ENCODE data around the gene PHF23.

The PHF23 gene

DNA sequence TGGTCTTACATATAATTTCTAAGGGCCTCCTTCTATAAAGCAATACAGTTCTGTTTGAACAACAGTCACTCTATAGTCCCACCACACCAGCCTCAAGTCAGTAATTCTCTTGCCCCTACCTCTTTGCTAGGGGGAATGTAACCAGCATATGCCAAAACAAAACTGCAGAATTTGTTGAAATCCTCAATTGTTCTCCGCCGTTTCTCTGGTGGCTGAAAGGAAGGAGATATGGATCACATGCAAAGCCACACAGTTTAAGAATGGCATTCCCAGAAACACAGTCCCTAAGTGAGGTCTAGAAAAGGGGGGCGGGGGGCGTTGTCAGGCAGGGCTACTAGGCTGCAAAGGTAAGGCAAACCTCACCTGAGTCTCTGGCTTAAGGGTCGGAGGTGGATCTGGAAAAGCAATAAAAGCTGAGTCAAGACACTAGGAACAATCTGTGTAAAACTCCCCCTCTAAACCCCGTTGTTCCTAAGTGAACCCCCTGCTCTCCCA lies 1.9 kb downstream of the PHF23 start:
- no CpG with 5 or more reads among the region's 6 CpGs for WGBS (ENCODE audit: extremely low coverage, insufficient coverage, low lambda C conversion rate)
- H3K9ac ChIP-seq (ENCODE audit: low read length) = peak overlapping the region; percentile 83
- peaks cover 57% of the 10 kb centered on the region for H3K79me2 ChIP-seq (ENCODE audit: control insufficient read depth, insufficient read depth, low read length)
- no peak for DNase-seq
- H4K5ac ChIP-seq (ENCODE audit: low read length) = no peak overlapping the region
- H3K4me3 ChIP-seq (ENCODE audit: low read length) = peak overlapping the region; percentile 49
- peaks cover 17% of the 10 kb centered on the region for H3K36me3 ChIP-seq (ENCODE audit: control insufficient read depth, insufficient read depth, low read length)
- H3K4me2 ChIP-seq (ENCODE audit: low read length) = peak overlapping the region; percentile 77
- no peak overlapping the region for H2BK5ac ChIP-seq (ENCODE audit: low read length)
- no peak overlapping the region for H3K23ac ChIP-seq (ENCODE audit: low read length)
- H3K4me1 ChIP-seq (ENCODE audit: control insufficient read depth, low read depth, low read length) = peaks cover 12% of the 10 kb centered on the region
- H2BK15ac ChIP-seq (replicated peaks; ENCODE audit: low read depth) = no peak overlapping the region
- H2AK5ac ChIP-seq (ENCODE audit: low read length) = no peak overlapping the region
- peak overlapping the region; percentile 94 for H3K27ac ChIP-seq (ENCODE audit: low read depth, low read length)
- no peak overlapping the region for H3K4ac ChIP-seq (ENCODE audit: low read depth, low read length)
- H4K8ac ChIP-seq (ENCODE audit: low read depth, low read length) = no peak overlapping the region
- peak overlapping the region; percentile 80 for H3K56ac ChIP-seq (ENCODE audit: low read length)
- H3K18ac ChIP-seq (ENCODE audit: low read length) = no peak overlapping the region
- H3K27me3 ChIP-seq (ENCODE audit: insufficient read depth, low read length, poor library complexity) = no peaks in the 10 kb centered on the region
- no peak overlapping the region for H2BK120ac ChIP-seq (ENCODE audit: low read depth, low read length)
- H3K79me1 ChIP-seq (ENCODE audit: low read length) = peaks cover 19% of the 10 kb centered on the region

DNA sequence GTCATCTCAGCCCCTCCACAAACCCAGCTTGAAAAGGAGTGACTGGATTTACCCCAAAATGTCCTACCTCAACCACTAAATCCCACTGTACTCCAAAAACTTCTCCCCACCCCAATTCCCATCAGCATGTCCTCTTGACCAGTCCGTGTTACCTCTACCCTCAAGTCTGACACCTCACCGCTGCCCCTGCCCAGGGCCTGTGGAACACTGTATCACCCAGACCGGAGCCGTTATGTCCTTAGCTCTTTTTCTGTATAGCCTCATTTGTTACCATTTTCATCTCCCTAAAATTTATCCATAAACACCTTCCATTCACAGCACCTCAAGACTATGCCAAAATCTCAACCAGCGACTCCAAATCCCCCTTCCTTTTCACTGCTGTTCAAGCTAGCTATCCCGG lies 2.4 kb downstream of the PHF23 start:
- Histone ChIP-seq H3K36me3 (ENCODE audit: control insufficient read depth, insufficient read depth, low read length) (peaks cover 17% of the 10 kb centered on the region), H3K4me1 (ENCODE audit: control insufficient read depth, low read depth, low read length) (peaks cover 16% of the 10 kb centered on the region), H3K18ac (ENCODE audit: low read length) (no peak overlapping the region), H3K27me3 (ENCODE audit: insufficient read depth, low read length, poor library complexity) (no peaks in the 10 kb centered on the region), H2BK15ac (replicated peaks; ENCODE audit: low read depth) (no peak overlapping the region), H3K79me1 (ENCODE audit: low read length) (peaks cover 23% of the 10 kb centered on the region), H3K56ac (ENCODE audit: low read length) (peak overlapping the region; percentile 25), H3K9ac (ENCODE audit: low read length) (peak overlapping the region; percentile 83), H4K5ac (ENCODE audit: low read length) (no peak overlapping the region), H3K4me2 (ENCODE audit: low read length) (no peak overlapping the region), H3K23ac (ENCODE audit: low read length) (no peak overlapping the region), H3K79me2 (ENCODE audit: control insufficient read depth, insufficient read depth, low read length) (peaks cover 61% of the 10 kb centered on the region), H2BK120ac (ENCODE audit: low read depth, low read length) (no peak overlapping the region), H4K8ac (ENCODE audit: low read depth, low read length) (no peak overlapping the region), H2AK5ac (ENCODE audit: low read length) (no peak overlapping the region), H2BK5ac (ENCODE audit: low read length) (no peak overlapping the region), H3K4me3 (ENCODE audit: low read length) (no peak overlapping the region), H3K4ac (ENCODE audit: low read depth, low read length) (no peak overlapping the region), H3K27ac (ENCODE audit: low read depth, low read length) (no peak overlapping the region)
- 100% methylated on average over 1 of the region's 6 CpGs for WGBS (ENCODE audit: extremely low coverage, insufficient coverage, low lambda C conversion rate)
- DNase-seq = no peak

DNA sequence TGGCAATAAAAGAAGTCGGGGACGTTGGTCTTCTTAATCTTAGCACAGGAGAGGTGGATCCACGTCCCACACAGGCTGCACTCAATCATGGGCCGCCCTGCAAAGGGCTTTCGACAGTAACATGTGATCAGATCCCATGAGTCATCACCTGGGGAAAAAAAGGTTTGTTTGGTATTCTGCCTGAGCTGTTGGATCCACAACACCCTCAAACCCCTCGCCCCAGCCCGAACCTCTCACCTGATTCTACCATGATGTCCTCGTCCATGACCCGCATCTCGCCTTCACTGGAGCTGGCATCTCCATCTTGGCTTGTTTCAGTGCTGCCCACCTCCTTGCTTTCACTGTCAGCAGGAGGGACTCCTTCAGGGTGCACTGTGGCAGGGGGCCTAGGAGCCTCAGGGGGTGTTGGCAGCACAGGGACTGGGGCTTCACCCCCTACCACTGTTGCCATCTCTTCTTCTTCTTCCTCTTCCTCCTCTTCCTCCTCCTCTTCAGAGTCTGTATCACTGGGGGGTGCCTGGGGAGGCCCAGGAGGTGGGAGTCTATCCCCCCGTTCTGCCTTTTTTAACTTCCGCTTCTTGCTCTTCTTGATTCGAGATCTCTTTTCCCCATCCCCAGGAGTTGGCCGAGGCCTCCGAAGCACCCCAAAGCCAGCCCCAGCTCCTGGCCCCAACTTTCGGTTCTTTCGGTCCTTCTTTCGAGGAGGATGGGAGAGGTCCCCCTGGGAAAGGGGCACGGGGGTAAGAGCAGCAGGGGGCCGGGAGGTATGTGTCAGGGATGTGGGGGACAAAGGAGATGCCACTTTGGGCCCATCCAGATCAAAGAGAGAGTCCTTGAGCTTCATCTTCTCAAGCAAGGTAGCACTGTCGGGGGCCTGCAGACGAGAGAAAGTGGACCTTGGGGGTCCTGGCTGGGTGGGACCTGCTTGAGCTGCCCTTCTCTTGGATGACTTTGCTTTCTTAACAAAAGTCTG lies 3.3 kb downstream of the PHF23 start:
- no peak overlapping the region for H2BK5ac ChIP-seq (ENCODE audit: low read length)
- H3K79me2 ChIP-seq (ENCODE audit: control insufficient read depth, insufficient read depth, low read length) = peaks cover 58% of the 10 kb centered on the region
- no peak overlapping the region for H4K8ac ChIP-seq (ENCODE audit: low read depth, low read length)
- H3K4me1 ChIP-seq (ENCODE audit: control insufficient read depth, low read depth, low read length) = peaks cover 12% of the 10 kb centered on the region
- no peak overlapping the region for H4K5ac ChIP-seq (ENCODE audit: low read length)
- no peak overlapping the region for H3K4ac ChIP-seq (ENCODE audit: low read depth, low read length)
- H2BK15ac ChIP-seq (replicated peaks; ENCODE audit: low read depth) = no peak overlapping the region
- H3K79me1 ChIP-seq (ENCODE audit: low read length) = peaks cover 21% of the 10 kb centered on the region
- H3K56ac ChIP-seq (ENCODE audit: low read length) = no peak overlapping the region
- H3K27ac ChIP-seq (ENCODE audit: low read depth, low read length) = no peak overlapping the region
- DNase-seq = no peak
- no peak overlapping the region for H3K4me3 ChIP-seq (ENCODE audit: low read length)
- no CpG with 5 or more reads among the region's 22 CpGs for WGBS (ENCODE audit: extremely low coverage, insufficient coverage, low lambda C conversion rate)
- no peaks in the 10 kb centered on the region for H3K27me3 ChIP-seq (ENCODE audit: insufficient read depth, low read length, poor library complexity)
- H3K4me2 ChIP-seq (ENCODE audit: low read length) = no peak overlapping the region
- H2BK120ac ChIP-seq (ENCODE audit: low read depth, low read length) = no peak overlapping the region
- no peak overlapping the region for H3K23ac ChIP-seq (ENCODE audit: low read length)
- no peak overlapping the region for H2AK5ac ChIP-seq (ENCODE audit: low read length)
- peaks cover 17% of the 10 kb centered on the region for H3K36me3 ChIP-seq (ENCODE audit: control insufficient read depth, insufficient read depth, low read length)
- H3K9ac ChIP-seq (ENCODE audit: low read length) = no peak overlapping the region
- H3K18ac ChIP-seq (ENCODE audit: low read length) = no peak overlapping the region

DNA sequence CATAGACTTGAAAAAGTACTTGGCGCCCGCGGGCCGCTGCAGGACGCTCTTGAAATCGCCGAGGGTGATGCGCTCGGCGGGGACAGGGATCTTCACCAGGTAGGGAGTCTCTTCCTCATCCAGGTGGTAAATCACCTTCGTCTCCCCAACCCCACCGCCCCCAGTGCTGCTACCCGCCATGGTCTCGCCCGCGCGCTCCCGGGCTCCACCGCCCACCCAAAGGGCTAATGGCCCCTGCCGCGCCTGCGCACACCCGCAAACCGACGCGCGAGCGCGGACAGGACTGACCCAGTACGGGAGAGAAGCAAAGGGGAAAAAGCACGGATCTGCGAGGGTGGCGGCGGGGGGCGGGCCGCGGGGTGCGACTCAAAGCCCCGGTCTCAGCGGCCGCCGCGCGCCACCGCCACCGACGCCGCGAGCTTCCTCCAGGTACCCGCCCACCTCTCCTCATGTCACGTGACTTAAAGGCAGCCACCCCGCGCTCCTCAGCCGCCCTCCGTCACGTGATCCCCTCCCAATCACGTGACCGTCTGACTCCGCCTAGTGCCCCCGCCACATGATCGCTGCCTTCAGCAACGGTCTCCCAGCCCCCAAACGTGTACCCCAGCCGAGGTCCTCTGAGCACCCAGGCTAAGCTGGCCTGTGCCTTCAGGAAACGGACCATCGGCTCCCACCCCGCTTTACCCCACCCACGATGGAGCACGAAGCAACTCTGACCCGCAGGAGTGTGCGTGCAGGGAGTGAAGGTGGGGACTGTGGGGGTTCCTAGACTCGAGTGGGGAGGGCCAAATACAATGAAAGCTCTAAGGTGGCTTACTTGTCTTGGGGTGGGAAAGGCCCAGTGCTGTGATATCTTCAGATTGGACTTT lies 4.9 kb downstream of the PHF23 start, which contains the start of gene DVL2:
TSS of gene DVL2 (minus strand) at position 435 of the 869 bp plus-strand sequence. CDS start at position 180, 255 bp downstream.
- H3K56ac ChIP-seq (ENCODE audit: low read length) = peak within 1 kb of the TSS; percentile 96
- peak within 1 kb of the TSS; percentile 47 for H2BK5ac ChIP-seq (ENCODE audit: low read length)
- no peak within 1 kb of the TSS for H4K8ac ChIP-seq (ENCODE audit: low read depth, low read length)
- H3K23ac ChIP-seq (ENCODE audit: low read length) = no peak within 1 kb of the TSS
- DNase-seq = peak; percentile 97
- peaks cover 10% of the 10 kb centered on the region for H3K4me1 ChIP-seq (ENCODE audit: control insufficient read depth, low read depth, low read length)
- H2AK5ac ChIP-seq (ENCODE audit: low read length) = no peak within 1 kb of the TSS
- no peak within 1 kb of the TSS for H2BK120ac ChIP-seq (ENCODE audit: low read depth, low read length)
- H3K79me1 ChIP-seq (ENCODE audit: low read length) = peaks cover 23% of the 10 kb centered on the region
- no CpG with 5 or more reads among the region's 72 CpGs for WGBS (ENCODE audit: extremely low coverage, insufficient coverage, low lambda C conversion rate)
- H2BK15ac ChIP-seq (replicated peaks; ENCODE audit: low read depth) = no peak within 1 kb of the TSS
- H3K4me2 ChIP-seq (ENCODE audit: low read length) = peak within 1 kb of the TSS; percentile 70
- H3K79me2 ChIP-seq (ENCODE audit: control insufficient read depth, insufficient read depth, low read length) = peaks cover 52% of the 10 kb centered on the region
- H4K5ac ChIP-seq (ENCODE audit: low read length) = no peak within 1 kb of the TSS
- peak within 1 kb of the TSS; percentile 88 for H3K4me3 ChIP-seq (ENCODE audit: low read length)
- peaks cover 14% of the 10 kb centered on the region for H3K36me3 ChIP-seq (ENCODE audit: control insufficient read depth, insufficient read depth, low read length)
- H3K27ac ChIP-seq (ENCODE audit: low read depth, low read length) = peak within 1 kb of the TSS; percentile 77
- no peaks in the 10 kb centered on the region for H3K27me3 ChIP-seq (ENCODE audit: insufficient read depth, low read length, poor library complexity)
- peak within 1 kb of the TSS; percentile 82 for H3K4ac ChIP-seq (ENCODE audit: low read depth, low read length)
- H3K18ac ChIP-seq (ENCODE audit: low read length) = peak within 1 kb of the TSS; percentile 62
- H3K9ac ChIP-seq (ENCODE audit: low read length) = peak within 1 kb of the TSS; percentile 89

DNA sequence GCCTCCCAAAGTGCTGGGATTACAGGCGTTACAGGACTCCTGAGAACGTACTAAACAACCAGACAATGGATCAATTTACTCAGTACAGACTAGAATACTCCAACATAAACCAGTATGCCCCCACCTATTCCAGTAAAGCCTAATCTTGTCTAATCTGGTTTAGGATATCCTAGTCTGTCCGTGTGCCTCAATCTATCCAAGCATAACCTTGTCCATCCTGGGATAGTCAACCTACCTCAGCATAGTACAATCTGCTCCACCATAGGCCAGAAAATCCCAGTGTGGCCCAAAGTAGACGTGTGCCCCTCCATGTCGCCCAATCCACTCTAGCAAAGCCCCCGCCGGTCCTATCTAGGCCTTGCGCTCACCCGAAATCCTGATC lies 5.6 kb downstream of the PHF23 start:
- peak overlapping the region; percentile 89 for H3K9ac ChIP-seq (ENCODE audit: low read length)
- H2BK15ac ChIP-seq (replicated peaks; ENCODE audit: low read depth) = no peak overlapping the region
- H2BK5ac ChIP-seq (ENCODE audit: low read length) = no peak overlapping the region
- peaks cover 10% of the 10 kb centered on the region for H3K4me1 ChIP-seq (ENCODE audit: control insufficient read depth, low read depth, low read length)
- no peak overlapping the region for H4K8ac ChIP-seq (ENCODE audit: low read depth, low read length)
- H3K18ac ChIP-seq (ENCODE audit: low read length) = peak overlapping the region; percentile 62
- peaks cover 17% of the 10 kb centered on the region for H3K36me3 ChIP-seq (ENCODE audit: control insufficient read depth, insufficient read depth, low read length)
- H2AK5ac ChIP-seq (ENCODE audit: low read length) = no peak overlapping the region
- no peak overlapping the region for H2BK120ac ChIP-seq (ENCODE audit: low read depth, low read length)
- H3K79me2 ChIP-seq (ENCODE audit: control insufficient read depth, insufficient read depth, low read length) = peaks cover 46% of the 10 kb centered on the region
- H3K27ac ChIP-seq (ENCODE audit: low read depth, low read length) = peak overlapping the region; percentile 77
- peaks cover 23% of the 10 kb centered on the region for H3K79me1 ChIP-seq (ENCODE audit: low read length)
- H3K27me3 ChIP-seq (ENCODE audit: insufficient read depth, low read length, poor library complexity) = no peaks in the 10 kb centered on the region
- no peak overlapping the region for H3K23ac ChIP-seq (ENCODE audit: low read length)
- WGBS (ENCODE audit: extremely low coverage, insufficient coverage, low lambda C conversion rate) = no CpG with 5 or more reads among the region's 9 CpGs
- H4K5ac ChIP-seq (ENCODE audit: low read length) = no peak overlapping the region
- DNase-seq = no peak
- peak overlapping the region; percentile 82 for H3K4ac ChIP-seq (ENCODE audit: low read depth, low read length)
- H3K4me3 ChIP-seq (ENCODE audit: low read length) = peak overlapping the region; percentile 88
- peak overlapping the region; percentile 96 for H3K56ac ChIP-seq (ENCODE audit: low read length)
- peak overlapping the region; percentile 70 for H3K4me2 ChIP-seq (ENCODE audit: low read length)
